ENCODE results near the gene RUFY1. TPM values are rescaled to one million over a fixed set of nuclear protein-coding genes. Genes with fewer than 3 reads are reported as not detected.

RUFY1 gene
- total and polyA plus RNA-seq, 2 of the 13 experiments (the other 11 are each of a cell fraction or from before 2014, with no cell fraction given): 19.9 to 31.9 TPM

GRCh38 chr5:179504600-179505396 is 45.6 kb upstream of the RUFY1 start (continued):
- peak; percentile 27 for TF ChIP-seq TEAD3 (CRISPR knock-in tag; optimal IDR thresholded peaks at IDR 0.05; ENCODE audit: borderline replicate concordance)
- no peak for TF ChIP-seq MEIS2 (CRISPR knock-in tag; IDR thresholded peaks at IDR 0.05)
- TF ChIP-seq KLF16 (CRISPR knock-in tag; IDR thresholded peaks at IDR 0.05): no peak
- TF ChIP-seq RBFOX2 (IDR thresholded peaks at IDR 0.05; ENCODE audit: low read depth, low read length): no peak
- peak; percentile 90 for TF ChIP-seq NCOR1 (IDR thresholded peaks at IDR 0.05; ENCODE audit: borderline replicate concordance, low read length)
- peak; percentile 16; the same call in 1 of the 2 replicates for TF ChIP-seq FOSL2 (CRISPR knock-in tag; IDR thresholded peaks at IDR 0.05)
- no peak for TF ChIP-seq ZNF230 (CRISPR knock-in tag; IDR thresholded peaks at IDR 0.05)
- no peak for TF ChIP-seq GTF2F1 (IDR thresholded peaks at IDR 0.05; ENCODE audit: low read length)
- no peak for TF ChIP-seq ELF1 (CRISPR knock-in tag; IDR thresholded peaks at IDR 0.05)
- TF ChIP-seq ISX (CRISPR knock-in tag; conservative IDR thresholded peaks at IDR 0.05): no peak
- TF ChIP-seq LCORL (IDR thresholded peaks at IDR 0.05): no peak
- TF ChIP-seq LCORL (CRISPR knock-in tag; IDR thresholded peaks at IDR 0.05): no peak; the same call in 1 of the 2 replicates
- TF ChIP-seq MAFF (IDR thresholded peaks at IDR 0.05; ENCODE audit: low read depth, low read length): peak; percentile 13; the same call in 1 of the 2 replicates
- peak; percentile 64; the same call in 1 of the 2 replicates for TF ChIP-seq ZFP90 (CRISPR knock-in tag; IDR thresholded peaks at IDR 0.05; ENCODE audit: borderline replicate concordance)
- TF ChIP-seq YY1 (IDR thresholded peaks at IDR 0.05; ENCODE audit: insufficient read depth, insufficient replicate concordance, low read depth, low read length): no peak
- no peak; the same call in 1 of the 2 replicates for TF ChIP-seq ZSCAN9 (CRISPR knock-in tag; IDR thresholded peaks at IDR 0.05; ENCODE audit: borderline replicate concordance)
- TF ChIP-seq ZNF552 (CRISPR knock-in tag; IDR thresholded peaks at IDR 0.05; ENCODE audit: borderline replicate concordance): no peak
- no peak for TF ChIP-seq GLI4 (CRISPR knock-in tag; IDR thresholded peaks at IDR 0.05; ENCODE audit: borderline replicate concordance)
- no peak for TF ChIP-seq CHCHD3 (CRISPR knock-in tag; IDR thresholded peaks at IDR 0.05)
- peak; percentile 48; the same call in 1 of the 2 replicates for TF ChIP-seq DRAP1 (CRISPR knock-in tag; IDR thresholded peaks at IDR 0.05)
- TF ChIP-seq ZNF614 (CRISPR knock-in tag; IDR thresholded peaks at IDR 0.05; ENCODE audit: borderline replicate concordance): peak; percentile 82
- TF ChIP-seq MXI1 (IDR thresholded peaks at IDR 0.05; ENCODE audit: borderline replicate concordance, low read depth, low read length): 0 out of 3 replicates have a peak, but pooled peaks have one; percentile 36
- no peak for TF ChIP-seq MAFG (CRISPR knock-in tag; IDR thresholded peaks at IDR 0.05)
- no peak for TF ChIP-seq GMEB2 (CRISPR knock-in tag; IDR thresholded peaks at IDR 0.05; ENCODE audit: low read depth)
- no peak for TF ChIP-seq SUZ12 (IDR thresholded peaks at IDR 0.05; ENCODE audit: low read depth, low read length)
- 0 out of 2 replicates have a peak, but pooled peaks have one; percentile 85 for TF ChIP-seq ARID2 (CRISPR knock-in tag; IDR thresholded peaks at IDR 0.05; ENCODE audit: borderline replicate concordance)
- no peak for TF ChIP-seq ZSCAN22 (CRISPR knock-in tag; IDR thresholded peaks at IDR 0.05)
